HG03108 (cell line): ENCODE measurements around the gene AKT3.
A peak's percentile ranks its signal among the peaks of the same experiment; 100 is the strongest.
"Not testable (repeated sequence)": the region's sequence is repeated elsewhere in the genome, so short reads cannot be mapped to it uniquely, and the experiment has no call there.

ENCODE experiments used
- ATAC-seq: cut with Tn5 transposase; IDR thresholded peaks from one replicate; pipeline ENCODE4 v1.9.1; 2021; ENCODE audit warnings: moderate library complexity; ENCODE audit not compliant: unreplicated experiment

The AKT3 gene

GRCh38 chr1:243786531-243786930 lies 63.5 kb downstream of the AKT3 start:
- no peak for ATAC-seq

- ATAC-seq: no peak
Observed at GRCh38 chr1:243784506-243784905, 65.5 kb downstream of the AKT3 start.

- no peak for ATAC-seq
Observed at GRCh38 chr1:243783714-243784113, 66.3 kb downstream of the AKT3 start.

- not testable (repeated sequence) for ATAC-seq
Observed at GRCh38 chr1:243772361-243773050, 77.5 kb downstream of the AKT3 start.

GRCh38 chr1:243770860-243771259 lies 79.2 kb downstream of the AKT3 start:
- no peak for ATAC-seq

GRCh38 chr1:243765676-243766075 lies 84.4 kb downstream of the AKT3 start:
- ATAC-seq: no peak

GRCh38 chr1:243763806-243764205 lies 86.2 kb downstream of the AKT3 start:
- no peak for ATAC-seq

- no peak for ATAC-seq
Observed at GRCh38 chr1:243758647-243759046, 91.4 kb downstream of the AKT3 start.

- ATAC-seq: no peak
Observed at GRCh38 chr1:243756529-243756928, 93.5 kb downstream of the AKT3 start.

- no peak for ATAC-seq
Observed at GRCh38 chr1:243754348-243754747, 95.7 kb downstream of the AKT3 start.

- ATAC-seq: no peak
Observed at GRCh38 chr1:243751506-243751905, 98.5 kb downstream of the AKT3 start.

- peak; percentile 97 for ATAC-seq
Observed at GRCh38 chr1:243748706-243749283, 101.2 kb downstream of the AKT3 start.

GRCh38 chr1:243748227-243748626 lies 101.8 kb downstream of the AKT3 start:
- ATAC-seq: no peak

- no peak for ATAC-seq
Observed at GRCh38 chr1:243746751-243747150, 103.3 kb downstream of the AKT3 start.

GRCh38 chr1:243745356-243745755 lies 104.7 kb downstream of the AKT3 start:
- ATAC-seq: no peak

GRCh38 chr1:243742819-243743218 lies 107.2 kb downstream of the AKT3 start:
- no peak for ATAC-seq

GRCh38 chr1:243740255-243740999 lies 109.6 kb downstream of the AKT3 start:
- no peak for ATAC-seq

- no peak for ATAC-seq
Observed at GRCh38 chr1:243739335-243740003, 110.6 kb downstream of the AKT3 start.

GRCh38 chr1:243738020-243738419 lies 112.0 kb downstream of the AKT3 start:
- ATAC-seq: no peak

GRCh38 chr1:243735457-243735856 lies 114.6 kb downstream of the AKT3 start:
- ATAC-seq: no peak

GRCh38 chr1:243734308-243734695 lies 115.7 kb downstream of the AKT3 start:
- no peak for ATAC-seq
